ENCODE measurements around the gene DNLZ.

The DNLZ gene

GRCh38 chr9:136333486-136333885 is 30.1 kb downstream of the DNLZ start:
- no peak overlapping the region for H3K4me3 ChIP-seq (ENCODE audit: low read depth, low read length)

GRCh38 chr9:136333045-136333444 is 30.5 kb downstream of the DNLZ start:
- H3K4me3 ChIP-seq (ENCODE audit: low read depth, low read length): no peak overlapping the region

DNA sequence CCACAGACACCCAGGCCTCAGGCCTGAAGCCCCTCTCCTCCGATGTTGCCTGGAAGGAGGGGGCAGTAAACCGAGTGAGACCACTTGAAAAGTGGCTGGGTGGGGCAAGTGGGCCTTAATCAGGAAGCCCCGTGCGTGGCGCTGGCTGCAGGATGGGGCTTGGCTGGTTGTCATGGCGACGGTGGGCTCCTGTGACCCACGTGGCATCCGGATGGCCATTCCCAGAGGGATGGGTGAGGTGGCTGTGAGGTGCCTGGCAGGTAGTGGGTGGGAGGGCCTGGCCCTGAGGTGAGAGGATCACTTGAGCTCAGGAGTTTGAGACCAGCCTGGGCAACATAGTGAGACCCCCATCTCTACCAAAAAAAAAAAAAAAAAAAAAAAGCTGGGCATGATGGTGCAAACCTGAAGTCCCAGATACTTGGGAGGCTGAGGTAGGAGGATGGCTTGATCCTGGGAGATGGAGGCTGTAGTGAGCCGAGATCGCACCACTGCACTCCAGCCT is 31.0 kb downstream of the DNLZ start:
- no peak overlapping the region for H3K4me3 ChIP-seq (ENCODE audit: low read depth, low read length)

DNA sequence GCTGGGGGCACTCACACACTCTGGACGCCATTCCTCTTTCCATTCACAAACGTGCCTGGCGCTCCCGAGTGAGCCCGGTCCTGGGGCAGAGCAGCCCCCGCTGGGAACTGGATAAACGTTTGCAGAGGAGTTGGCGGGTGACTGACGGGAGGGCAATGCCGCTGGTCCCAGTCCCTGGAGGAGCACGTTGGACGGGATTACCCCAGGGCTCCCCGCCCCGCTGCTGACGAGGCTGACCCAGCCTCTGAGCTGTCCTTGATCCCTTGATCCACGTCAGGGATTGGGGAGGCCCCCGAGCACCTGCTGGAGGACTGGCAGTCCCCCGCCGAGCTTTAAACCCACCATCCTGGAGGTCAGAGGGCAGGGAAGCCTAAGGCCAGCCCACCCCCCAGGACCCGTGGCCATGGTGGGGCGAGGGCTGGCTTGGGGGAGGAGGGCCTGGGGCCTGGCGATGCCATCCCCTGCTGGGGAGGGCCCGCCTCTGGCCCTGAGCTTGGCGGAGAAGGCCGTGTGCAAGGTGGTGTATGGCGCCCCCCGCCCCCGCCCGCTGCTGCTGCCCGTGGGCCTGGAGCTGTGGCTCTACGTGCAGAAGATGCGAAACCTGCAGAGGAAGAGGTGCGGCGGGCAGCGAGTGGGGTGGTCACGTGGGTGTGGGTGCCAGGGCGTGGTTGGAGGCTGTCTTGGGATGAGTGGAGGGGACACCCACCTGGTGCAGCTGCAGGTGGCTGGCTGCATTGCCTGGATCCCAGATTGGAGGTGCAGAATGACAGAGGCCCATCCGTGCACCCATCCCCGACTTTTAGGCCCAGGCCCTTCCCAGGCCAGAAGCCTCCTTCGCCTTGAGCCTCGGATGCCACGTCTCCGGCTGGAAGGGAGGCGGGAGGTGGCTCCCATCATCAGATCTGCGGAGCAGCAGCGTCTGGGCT is 31.7 kb downstream of the DNLZ start:
- no peak overlapping the region for H3K4me3 ChIP-seq (ENCODE audit: low read depth, low read length)

DNA sequence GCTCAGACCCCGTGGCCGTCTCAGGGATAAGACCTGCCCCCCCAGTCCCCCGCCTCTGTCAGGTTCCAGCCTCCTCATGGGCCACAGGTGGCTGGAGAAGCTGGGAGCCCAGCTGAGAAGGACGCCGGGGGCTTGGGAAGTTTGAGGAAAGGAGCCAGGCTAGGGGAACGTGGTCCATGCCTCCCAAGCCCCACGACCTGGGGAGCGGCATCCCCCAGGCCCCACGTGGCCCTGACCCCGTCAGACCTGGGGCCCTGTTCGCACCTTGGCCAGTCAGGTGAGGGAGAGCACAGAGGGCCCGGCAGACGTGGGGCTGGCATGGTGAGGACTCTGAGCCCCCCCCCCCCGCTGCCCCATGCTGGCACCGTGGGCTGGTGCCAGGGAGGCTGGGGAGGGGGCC is 32.5 kb downstream of the DNLZ start:
- H3K4me3 ChIP-seq (ENCODE audit: low read depth, low read length): no peak overlapping the region

GRCh38 chr9:136330406-136330990 is 33.0 kb downstream of the DNLZ start:
- no peak overlapping the region for H3K4me3 ChIP-seq (ENCODE audit: low read depth, low read length)

GRCh38 chr9:136329636-136330405 is 33.7 kb downstream of the DNLZ start:
- no peak overlapping the region for H3K4me3 ChIP-seq (ENCODE audit: low read depth, low read length)

DNA sequence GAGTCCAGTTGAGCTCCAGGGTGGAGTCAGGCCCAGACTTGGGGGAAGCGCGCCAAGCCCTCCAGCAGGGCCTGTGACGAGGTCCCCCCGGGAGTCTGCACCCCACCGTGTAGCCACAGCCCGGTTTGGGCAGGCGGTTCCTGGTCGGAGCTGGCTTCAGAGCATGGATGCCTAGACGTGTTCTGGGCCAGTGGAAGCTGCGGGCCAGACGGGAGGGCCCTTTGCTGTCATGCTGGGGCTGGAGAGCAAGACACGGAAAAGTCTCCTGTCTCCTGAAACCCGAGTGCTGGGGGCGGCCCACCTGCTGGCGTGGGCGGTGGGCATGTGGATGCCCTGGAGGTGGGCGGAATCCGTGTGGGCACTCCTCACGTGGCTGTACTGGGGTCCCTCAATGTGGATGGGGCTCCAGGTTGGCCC is 34.3 kb downstream of the DNLZ start:
- no peak overlapping the region for H3K4me3 ChIP-seq (ENCODE audit: low read depth, low read length)

GRCh38 chr9:136328622-136329041 is 34.9 kb downstream of the DNLZ start:
- H3K4me3 ChIP-seq (ENCODE audit: low read depth, low read length): no peak overlapping the region

- H3K4me3 ChIP-seq (ENCODE audit: low read depth, low read length): peak overlapping the region; percentile 24
These were observed 35.4 kb downstream of the DNLZ start for GRCh38 chr9:136328011-136328621.

- peak within 1 kb of the TSS; percentile 33 for H3K4me3 ChIP-seq (ENCODE audit: low read depth, low read length)
These were observed 36.1 kb downstream of the DNLZ start, which contains the start of gene GPSM1 for GRCh38 chr9:136327304-136327974. GPSM1 (plus strand) TSS chr9:136327539; CDS start chr9:136327696, 157 bp downstream.

DNA sequence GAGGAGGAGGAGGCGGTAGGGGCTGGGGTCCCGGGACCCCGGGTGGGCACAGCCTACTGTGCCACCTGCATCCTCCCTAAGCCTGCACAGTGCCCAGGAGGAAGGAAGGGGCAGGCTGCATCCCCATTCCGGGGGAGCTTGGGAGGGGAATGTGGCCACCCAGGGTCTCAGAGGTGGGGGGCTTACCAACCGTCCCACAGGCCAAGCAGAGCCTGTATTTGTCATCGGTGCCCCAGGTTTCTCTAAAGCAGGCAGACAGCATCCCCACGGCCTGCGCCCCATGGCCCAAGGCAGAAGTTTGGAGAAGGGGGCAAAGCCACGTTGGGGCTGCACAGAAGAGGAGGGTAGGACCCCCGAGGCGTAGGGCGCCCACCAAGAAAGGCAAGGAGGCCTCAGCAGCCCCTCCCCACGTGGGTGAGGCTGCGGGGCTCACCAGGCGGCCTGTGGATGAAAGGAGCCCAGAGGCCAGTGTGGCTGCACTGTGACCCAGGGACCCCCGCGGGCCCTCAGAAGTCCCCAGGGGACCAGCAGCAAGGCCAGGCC is 36.7 kb downstream of the DNLZ start:
- no peak overlapping the region for H3K4me3 ChIP-seq (ENCODE audit: low read depth, low read length)

GRCh38 chr9:136326061-136326760 is 37.3 kb downstream of the DNLZ start:
- H3K4me3 ChIP-seq (ENCODE audit: low read depth, low read length): no peak overlapping the region

DNA sequence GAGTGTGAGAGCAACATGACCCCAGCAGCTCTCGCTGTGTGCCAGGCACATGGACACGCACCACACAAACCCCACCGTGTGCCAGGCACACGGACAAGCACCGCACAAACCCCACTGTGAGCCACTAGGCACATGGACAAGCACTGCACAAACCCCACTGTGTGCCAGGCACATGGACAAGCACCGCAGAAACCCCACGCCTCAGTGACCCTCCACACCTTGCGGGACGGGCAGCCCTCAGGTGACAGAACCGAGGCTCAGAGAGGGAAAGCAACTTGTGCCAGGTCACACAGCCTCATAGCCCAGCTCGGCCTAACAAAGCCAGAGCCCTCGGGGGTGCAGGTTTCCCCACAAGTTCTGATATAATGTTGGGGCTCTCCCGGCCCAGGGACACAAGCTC is 38.2 kb downstream of the DNLZ start:
- no peak overlapping the region for H3K4me3 ChIP-seq (ENCODE audit: low read depth, low read length)

- no peak overlapping the region for H3K4me3 ChIP-seq (ENCODE audit: low read depth, low read length)
These were observed 38.8 kb downstream of the DNLZ start for GRCh38 chr9:136324501-136325300.

DNA sequence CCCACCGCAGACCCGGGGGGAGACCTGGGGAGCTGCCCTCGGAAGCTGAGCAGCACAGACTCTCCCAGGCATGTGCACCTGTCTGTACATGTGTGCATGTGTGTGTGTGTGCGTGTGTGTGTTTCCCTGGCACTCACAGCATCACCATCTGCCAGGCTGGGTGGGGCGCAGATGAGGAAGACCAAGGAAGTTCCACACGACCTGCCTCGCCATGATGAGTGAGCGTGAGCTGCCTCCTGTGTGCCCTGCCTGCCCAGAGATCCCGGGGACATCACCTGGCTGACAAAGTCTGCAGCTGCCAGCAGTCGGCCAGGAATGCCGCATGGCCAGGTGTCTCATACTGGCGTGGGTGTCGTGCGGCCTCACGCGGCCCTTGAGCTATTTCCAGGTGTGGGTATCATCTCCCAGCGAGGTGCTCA is 40.2 kb downstream of the DNLZ start:
- no peak overlapping the region for H3K4me3 ChIP-seq (ENCODE audit: low read depth, low read length)

- no peak overlapping the region for H3K4me3 ChIP-seq (ENCODE audit: low read depth, low read length)
These were observed 40.7 kb downstream of the DNLZ start for GRCh38 chr9:136322756-136323330.

DNA sequence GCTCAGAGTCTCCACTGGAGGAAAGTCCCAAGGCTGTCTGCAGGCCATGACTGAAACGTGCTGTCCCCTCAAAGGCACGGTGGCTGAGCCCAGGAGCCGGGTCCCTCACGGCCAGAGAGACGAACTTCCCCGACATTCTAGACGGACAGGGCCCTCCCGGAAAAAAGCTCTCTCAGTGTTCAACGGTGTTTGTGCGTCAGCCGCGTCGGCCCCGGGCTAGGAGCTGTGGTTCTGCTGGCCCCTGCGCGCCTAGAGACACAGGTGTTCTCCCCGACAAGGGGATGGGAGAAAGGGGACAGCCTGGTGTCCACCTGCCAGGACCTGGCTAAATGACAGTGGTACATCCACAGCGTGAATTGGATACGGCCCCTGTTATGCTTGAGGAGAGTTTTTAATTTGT is 42.0 kb downstream of the DNLZ start:
- no peak overlapping the region for H3K4me3 ChIP-seq (ENCODE audit: low read depth, low read length)
